Stimulated activated CD4-positive, alpha-beta T cell treated with anti-CD3 and anti-CD28 coated beads, Interleukin-2, amount 100 ng/mL, for 48 hours (primary cell): Measurements from ENCODE around the gene FAM111B.
A peak's percentile ranks its signal among the peaks of the same experiment; 100 is the strongest.
"Not testable (repeated sequence)": the region's sequence is repeated elsewhere in the genome, so short reads cannot be mapped to it uniquely, and the experiment has no call there.

Experiments used
- DNase-seq, 2 donors: peaks; one replicate each; pipeline ENCODE4 v3.0.0-alpha.2; 2020

The FAM111B gene

DNA sequence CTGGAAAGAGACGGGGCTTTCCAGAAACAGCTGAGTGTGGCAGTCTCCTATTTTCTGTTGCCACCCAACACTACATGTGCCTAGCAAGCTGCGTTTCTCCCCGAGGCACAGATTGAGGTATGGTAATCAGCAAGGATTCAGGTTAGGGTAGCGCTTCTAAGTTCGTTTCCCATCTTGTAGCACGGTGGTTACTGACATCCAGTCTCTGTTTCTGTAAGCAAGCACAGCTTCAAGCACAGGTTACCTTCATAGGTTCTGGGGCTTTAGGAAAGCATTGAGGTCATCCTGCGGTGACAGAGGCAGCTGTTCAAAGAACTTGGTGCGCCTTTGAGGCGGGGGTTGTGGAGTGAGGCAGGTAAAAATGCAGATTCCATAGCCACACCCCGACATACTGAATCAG lies 684 bp downstream of the FAM111B start:
- DNase-seq, result not testable (repeated sequence)

GRCh38 chr11:59112494-59112893 lies 5.5 kb downstream of the FAM111B start:
- DNase-seq, result no peak

DNA sequence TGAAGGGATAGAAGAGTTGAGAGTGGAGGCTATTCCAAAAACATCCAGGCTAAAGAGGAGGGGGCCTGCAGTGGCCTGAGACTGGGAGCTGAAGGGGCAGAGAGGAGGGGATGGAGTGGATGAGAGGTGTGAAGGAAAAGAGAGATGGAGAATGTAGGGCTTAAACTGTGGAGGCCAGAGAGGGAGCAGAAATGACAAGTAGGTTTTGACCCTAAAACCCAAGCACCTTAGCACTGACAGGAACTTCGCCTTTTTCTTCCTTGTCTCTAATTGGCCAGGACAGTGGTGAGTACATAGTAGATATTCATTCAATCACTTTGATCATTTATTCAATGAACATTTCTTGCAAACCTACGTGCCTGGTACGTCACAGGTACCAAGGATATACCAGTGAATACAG lies 7.3 kb downstream of the FAM111B start:
- no peak for DNase-seq

- DNase-seq, result no peak
Measured at GRCh38 chr11:59115553-59115952, 8.5 kb downstream of the FAM111B start.

GRCh38 chr11:59117774-59118173 lies 10.7 kb downstream of the FAM111B start:
- no peak for DNase-seq

GRCh38 chr11:59119826-59120225 lies 12.8 kb downstream of the FAM111B start:
- no peak for DNase-seq

DNA sequence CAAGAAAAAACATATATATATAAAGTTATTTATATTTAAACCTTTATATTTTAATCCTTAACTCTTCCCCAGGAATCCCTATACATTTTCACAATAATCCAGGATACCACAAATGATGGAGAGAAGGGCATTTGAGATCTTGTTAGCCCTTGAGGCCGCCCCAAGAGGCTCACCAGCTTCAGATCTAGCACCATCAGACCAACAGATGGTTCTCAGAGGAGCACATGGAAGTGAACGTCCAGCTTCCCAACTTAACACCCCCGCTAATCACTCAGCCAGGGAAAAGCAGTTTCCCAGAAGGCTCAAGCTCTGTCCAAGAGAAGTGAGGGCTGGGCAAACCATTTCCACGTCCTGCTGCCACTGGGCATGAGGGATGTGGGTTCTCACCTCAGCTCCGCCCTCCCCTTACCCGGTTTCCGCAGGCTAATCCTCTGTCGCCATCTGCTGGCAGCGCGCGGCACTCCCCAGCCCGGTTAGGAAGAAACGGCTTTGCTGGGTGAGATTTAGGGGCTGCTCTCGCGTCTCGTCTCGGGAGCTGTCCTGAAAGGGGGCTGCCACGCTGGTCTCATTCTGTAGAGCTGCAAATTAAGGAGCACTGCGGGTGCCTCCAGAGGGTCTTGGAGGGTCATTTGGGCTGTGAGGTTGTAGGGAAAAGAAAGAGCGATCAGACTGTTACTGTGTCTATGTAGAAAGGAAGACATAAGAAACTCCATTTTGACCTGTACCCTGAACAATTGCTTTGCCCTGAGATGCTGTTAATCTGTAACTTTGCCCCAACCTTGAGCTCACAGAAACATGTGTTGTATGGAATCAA lies 28.8 kb downstream of the FAM111B start:
- peak; percentile 88 to 93 for DNase-seq

DNA sequence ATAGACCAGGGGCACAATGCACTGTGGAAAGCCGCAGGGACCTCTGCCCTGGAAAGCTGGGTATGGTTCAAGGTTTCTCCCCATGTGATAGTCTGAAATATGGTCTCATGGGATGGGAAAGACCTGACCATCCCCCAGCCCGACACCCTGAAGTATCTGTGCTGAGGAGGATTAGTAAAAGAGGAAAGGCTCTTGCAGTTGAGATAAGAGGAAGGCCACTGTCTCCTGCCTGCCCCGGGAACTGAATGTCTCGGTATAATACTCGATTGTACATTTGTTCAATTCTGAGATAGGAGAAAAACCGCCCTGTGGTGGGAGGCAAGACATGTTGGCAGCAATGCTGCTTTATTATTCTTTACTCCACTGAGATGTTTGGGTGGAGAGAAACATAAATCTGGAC lies 29.5 kb downstream of the FAM111B start:
- not testable (repeated sequence) for DNase-seq

DNA sequence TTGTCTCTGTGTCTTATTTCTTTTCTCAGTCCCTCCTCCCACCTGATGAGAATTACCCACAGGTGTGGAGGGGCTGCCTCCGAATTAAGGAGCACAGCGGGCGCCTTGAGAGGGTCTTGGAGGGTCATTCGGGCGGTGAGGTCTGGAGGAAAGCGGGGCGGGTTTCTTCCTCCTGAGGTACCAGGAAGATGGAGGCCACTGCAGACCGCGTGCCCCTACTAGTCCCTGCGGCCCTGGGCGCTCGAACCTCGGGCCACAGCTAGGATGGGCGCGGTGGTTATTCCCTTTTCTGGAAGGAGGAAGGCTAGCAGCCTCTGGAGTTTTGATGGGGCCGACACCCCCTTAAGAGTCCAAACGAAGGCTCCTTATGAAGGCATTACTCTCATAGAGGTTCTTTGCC lies 30.2 kb downstream of the FAM111B start:
- DNase-seq, result no peak

DNA sequence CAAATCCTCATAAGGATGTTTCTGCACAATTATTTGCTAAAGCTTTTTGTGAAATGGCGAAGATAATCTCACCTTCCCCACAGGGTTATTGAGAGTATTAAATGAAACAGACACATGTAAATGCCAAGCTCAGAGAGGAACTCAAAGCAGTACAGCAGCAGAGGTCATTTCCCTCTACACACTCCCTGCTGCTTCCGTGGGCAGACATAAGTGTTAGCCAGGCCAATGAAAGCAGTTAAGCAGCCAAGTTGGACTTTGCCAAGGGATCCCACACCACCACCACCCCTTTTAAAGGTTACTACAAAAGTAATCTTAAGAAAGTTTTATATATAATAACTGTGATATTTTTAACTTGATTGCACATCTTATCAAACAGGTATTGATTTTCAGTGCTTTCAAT lies 31.6 kb downstream of the FAM111B start:
- DNase-seq, result no peak

- DNase-seq, result no peak
Measured at GRCh38 chr11:59141191-59141590, 34.2 kb downstream of the FAM111B start.

GRCh38 chr11:59141673-59142460 lies 34.8 kb downstream of the FAM111B start:
- DNase-seq, result no peak

GRCh38 chr11:59142530-59143507 lies 35.8 kb downstream of the FAM111B start, which contains the start of gene FAM111A:
Gene FAM111A, plus strand, starts transcription at chr11:59142856. Its CDS starts 6,017 bp downstream, at chr11:59148873.
- peak; percentile 65 to 67 for DNase-seq

- DNase-seq, result no peak
Measured at GRCh38 chr11:59144096-59144495, 37.1 kb downstream of the FAM111B start.

DNA sequence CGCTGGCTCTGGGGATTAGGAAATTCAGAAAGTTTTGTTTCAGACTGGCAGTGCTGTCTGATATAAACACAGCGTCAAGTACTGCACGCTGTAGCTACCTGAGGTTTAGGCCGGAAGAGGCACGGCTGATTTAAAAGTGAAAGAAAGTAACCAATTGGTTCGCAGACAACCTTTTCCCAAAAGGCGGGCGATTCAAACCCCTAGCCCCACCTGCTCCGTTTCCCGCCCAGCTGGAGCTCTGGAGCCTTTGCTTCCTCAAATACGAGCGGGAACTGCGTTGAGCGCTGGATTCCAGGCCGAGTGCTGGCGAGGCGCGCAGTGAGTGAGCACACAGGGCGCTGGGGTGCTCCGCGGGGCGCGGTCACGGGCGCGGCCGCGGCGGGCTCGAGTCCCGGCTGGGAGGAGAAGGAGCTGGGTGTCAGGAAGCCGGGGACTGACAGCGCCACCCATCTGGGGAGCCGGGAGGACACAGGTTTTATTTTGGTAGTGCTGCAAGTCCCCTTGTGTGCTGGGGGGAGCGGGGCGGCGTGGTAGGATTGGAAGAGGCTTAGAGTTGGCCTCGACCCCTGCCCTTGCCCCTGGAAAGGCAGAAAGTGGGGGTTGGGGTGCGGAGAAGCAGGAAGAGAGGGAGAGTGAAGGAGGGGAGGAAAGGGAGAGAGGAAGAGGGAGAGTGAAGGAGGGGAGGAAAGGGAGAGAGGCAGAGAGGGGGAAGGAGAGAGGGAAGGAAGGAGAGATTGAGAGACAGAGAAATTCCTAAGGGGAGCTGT lies 37.7 kb downstream of the FAM111B start:
- DNase-seq, result peak; percentile 63 to 65

GRCh38 chr11:59145534-59145933 lies 38.5 kb downstream of the FAM111B start:
- DNase-seq, result no peak

DNA sequence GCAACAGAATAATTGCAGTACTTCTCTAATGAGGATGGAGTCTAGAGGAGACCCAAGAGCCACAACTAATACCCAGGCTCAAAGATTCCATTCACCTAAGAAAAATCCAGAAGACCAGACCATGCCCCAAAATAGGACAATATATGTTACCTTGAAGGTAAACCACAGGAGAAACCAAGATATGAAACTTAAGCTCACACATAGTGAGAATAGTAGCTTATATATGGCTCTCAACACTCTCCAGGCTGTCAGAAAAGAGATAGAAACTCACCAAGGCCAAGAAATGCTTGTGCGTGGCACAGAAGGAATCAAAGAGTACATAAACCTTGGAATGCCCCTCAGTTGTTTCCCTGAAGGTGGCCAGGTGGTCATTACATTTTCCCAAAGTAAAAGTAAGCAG lies 44.7 kb downstream of the FAM111B start:
- DNase-seq, result no peak

DNA sequence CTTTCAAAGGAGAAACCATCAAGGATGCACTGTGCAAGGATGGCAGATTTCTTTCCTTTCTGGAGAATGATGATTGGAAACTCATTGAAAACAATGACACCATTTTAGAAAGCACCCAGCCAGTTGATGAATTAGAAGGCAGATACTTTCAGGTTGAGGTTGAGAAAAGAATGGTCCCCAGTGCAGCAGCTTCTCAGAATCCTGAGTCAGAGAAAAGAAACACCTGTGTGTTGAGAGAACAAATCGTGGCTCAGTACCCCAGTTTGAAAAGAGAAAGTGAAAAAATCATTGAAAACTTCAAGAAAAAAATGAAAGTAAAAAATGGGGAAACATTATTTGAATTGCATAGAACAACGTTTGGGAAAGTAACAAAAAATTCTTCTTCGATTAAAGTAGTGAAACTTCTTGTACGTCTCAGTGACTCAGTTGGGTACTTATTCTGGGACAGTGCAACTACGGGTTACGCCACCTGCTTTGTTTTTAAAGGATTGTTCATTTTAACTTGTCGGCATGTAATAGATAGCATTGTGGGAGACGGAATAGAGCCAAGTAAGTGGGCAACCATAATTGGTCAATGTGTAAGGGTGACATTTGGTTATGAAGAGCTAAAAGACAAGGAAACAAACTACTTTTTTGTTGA lies 45.4 kb downstream of the FAM111B start:
- DNase-seq, result no peak

GRCh38 chr11:59154610-59155009 lies 47.6 kb downstream of the FAM111B start:
- no peak for DNase-seq

GRCh38 chr11:59157433-59157832 lies 50.4 kb downstream of the FAM111B start:
- DNase-seq, result no peak
